Measurements from ENCODE around the gene BRF1. TPM values are rescaled to one million over a fixed set of nuclear protein-coding genes. Genes with fewer than 3 reads are reported as not detected.

BRF1 gene
- total and polyA plus RNA-seq, 9 donors, result 20.4 to 47.3 (median 37.1) TPM

GRCh38 chr14:105209646-105210045, 91.2 kb downstream of the BRF1 start:
- WGBS, 3 donors, result 88 to 92% (median 90%) methylated on average over 10 to 16 of the region's 16 CpGs
- H3K4me1 ChIP-seq (ENCODE audit: insufficient read depth), result peaks cover 6% of the 10 kb centered on the region
- H3K36me3 ChIP-seq, result no peaks in the 10 kb centered on the region
- no peaks in the 10 kb centered on the region for H3K27me3 ChIP-seq
- intact Hi-C loops (cut with DNase I), result loop anchor here in 1 of 4 donors (10.0 kb wide), 1 partner anchor 75 kb away; no protein-coding TSS in a partner anchor
- no peak overlapping the region for H3K27ac ChIP-seq
- H3K4me3 ChIP-seq, result no peak overlapping the region
- TF ChIP-seq CTCF (IDR thresholded peaks at IDR 0.05) (no peak), EP300 (IDR thresholded peaks at IDR 0.05) (no peak), POLR2A (IDR thresholded peaks at IDR 0.05) (no peak)
- no peaks in the 10 kb centered on the region for H3K9me3 ChIP-seq
- no peak for DNase-seq

DNA sequence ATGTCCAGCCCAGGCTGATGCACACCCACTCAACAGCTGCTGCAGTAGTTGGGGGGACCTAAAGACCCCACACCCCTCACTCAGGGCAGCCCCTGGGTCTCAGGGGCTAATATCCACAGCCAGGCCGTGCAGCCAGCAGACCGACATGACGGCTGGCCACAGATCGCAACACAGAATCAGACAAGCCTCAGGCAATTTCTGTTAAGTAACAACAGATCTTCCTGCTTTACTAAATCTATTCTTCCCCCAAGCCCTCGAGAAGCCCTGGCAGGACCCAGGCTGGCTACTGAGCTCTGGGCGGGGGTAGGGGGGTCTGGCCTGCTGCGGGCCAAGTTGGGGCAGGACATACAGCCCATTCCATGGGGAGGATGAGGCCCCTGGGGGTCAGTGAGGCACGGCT, 91.7 kb downstream of the BRF1 start:
- intact Hi-C loops (cut with DNase I), result loop anchor here in 1 of 4 donors (10.0 kb wide), 1 partner anchor 76 kb away; no protein-coding TSS in a partner anchor
- H3K9me3 ChIP-seq, result no peaks in the 10 kb centered on the region
- H3K27ac ChIP-seq, result no peak overlapping the region
- no peak for DNase-seq
- WGBS, 3 donors, result 87 to 95% (median 91%) methylated on average over 8 of the region's 8 CpGs
- no peaks in the 10 kb centered on the region for H3K27me3 ChIP-seq
- H3K4me3 ChIP-seq, result no peak overlapping the region
- peaks cover 8% of the 10 kb centered on the region for H3K4me1 ChIP-seq (ENCODE audit: insufficient read depth)
- TF ChIP-seq EP300 (IDR thresholded peaks at IDR 0.05) (no peak), CTCF (IDR thresholded peaks at IDR 0.05) (no peak), POLR2A (IDR thresholded peaks at IDR 0.05) (no peak)
- no peaks in the 10 kb centered on the region for H3K36me3 ChIP-seq

DNA sequence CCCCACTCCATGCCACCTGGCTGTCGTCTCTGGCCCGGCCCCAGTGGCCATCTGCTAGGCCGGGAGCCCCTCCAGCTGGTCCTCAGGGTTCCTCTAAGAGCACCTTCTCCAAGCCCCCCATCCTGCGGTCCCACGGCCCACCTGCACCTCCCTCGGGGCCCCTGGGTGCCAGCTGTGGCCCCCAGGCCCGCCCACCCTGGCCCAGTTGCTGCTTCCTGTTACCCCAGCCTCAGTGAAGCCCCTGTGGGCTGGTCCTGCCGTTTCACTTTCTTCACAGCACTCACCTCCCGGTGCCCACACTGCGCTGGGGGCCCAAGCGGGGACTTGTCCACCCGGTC, 92.1 kb downstream of the BRF1 start:
- H3K4me1 ChIP-seq (ENCODE audit: insufficient read depth), result peaks cover 8% of the 10 kb centered on the region
- TF ChIP-seq EP300 (IDR thresholded peaks at IDR 0.05) (no peak), POLR2A (IDR thresholded peaks at IDR 0.05) (no peak), CTCF (IDR thresholded peaks at IDR 0.05) (no peak)
- DNase-seq, result no peak
- 89 to 92% (median 90%) methylated on average over 11 to 12 of the region's 12 CpGs for WGBS, 3 donors
- H3K27ac ChIP-seq, result no peak overlapping the region
- H3K9me3 ChIP-seq, result no peaks in the 10 kb centered on the region
- intact Hi-C loops (cut with DNase I), result loop anchor here in 1 of 4 donors (10.0 kb wide), 1 partner anchor 76 kb away; no protein-coding TSS in a partner anchor
- no peaks in the 10 kb centered on the region for H3K27me3 ChIP-seq
- no peaks in the 10 kb centered on the region for H3K36me3 ChIP-seq
- no peak overlapping the region for H3K4me3 ChIP-seq

DNA sequence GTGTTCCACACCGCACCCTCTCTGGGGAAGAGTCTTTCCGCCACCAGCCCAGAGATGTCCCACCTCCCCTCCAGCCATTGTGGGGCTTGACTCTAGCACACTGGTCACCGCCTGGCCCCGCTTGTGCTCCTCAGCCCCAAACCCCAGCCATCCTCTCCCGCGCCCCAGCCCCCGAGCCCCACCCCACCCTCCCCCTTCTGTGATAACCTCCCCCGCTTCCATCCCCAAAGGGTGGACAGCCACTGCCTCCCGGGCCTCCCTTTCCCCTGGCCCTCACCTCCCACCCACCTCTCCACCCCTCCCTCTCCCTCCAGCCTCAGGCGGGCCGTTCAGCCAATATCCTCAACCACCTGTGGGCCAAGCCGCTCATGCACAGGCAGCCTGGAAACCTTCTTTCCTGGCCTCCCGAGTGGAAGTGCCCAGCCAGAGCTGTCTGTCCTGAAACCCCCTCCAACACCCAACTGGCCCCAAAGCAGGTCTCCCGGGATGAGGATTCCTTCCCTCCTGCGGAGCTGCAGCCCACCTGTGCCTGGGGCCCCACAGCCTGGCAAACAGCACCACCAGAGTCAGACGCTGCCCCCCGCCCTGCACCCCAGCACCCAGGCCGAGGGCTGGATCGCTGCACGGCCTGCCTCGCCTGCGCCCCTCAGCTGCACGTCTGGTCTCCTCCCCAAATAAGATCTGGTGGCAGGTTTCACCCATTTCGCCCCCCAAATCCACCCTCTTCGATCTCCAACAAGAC, 92.6 kb downstream of the BRF1 start:
- H3K9me3 ChIP-seq, result no peaks in the 10 kb centered on the region
- intact Hi-C loops (cut with DNase I), result loop anchor here in 1 of 4 donors (10.0 kb wide), 1 partner anchor 77 kb away; no protein-coding TSS in a partner anchor
- H3K27me3 ChIP-seq, result no peaks in the 10 kb centered on the region
- H3K4me3 ChIP-seq, result no peak overlapping the region
- peaks cover 8% of the 10 kb centered on the region for H3K4me1 ChIP-seq (ENCODE audit: insufficient read depth)
- H3K36me3 ChIP-seq, result no peaks in the 10 kb centered on the region
- H3K27ac ChIP-seq, result no peak overlapping the region
- TF ChIP-seq EP300 (IDR thresholded peaks at IDR 0.05) (no peak), CTCF (IDR thresholded peaks at IDR 0.05) (no peak), POLR2A (IDR thresholded peaks at IDR 0.05) (no peak)
- DNase-seq, result no peak
- WGBS, 3 donors, result 80 to 86% (median 82%) methylated on average over 22 to 25 of the region's 25 CpGs

Data from ovary (tissue), 9 donors.